PC-9 (cell line): ENCODE measurements around the gene ORC5.
A peak's percentile ranks its signal among the peaks of the same experiment; 100 is the strongest.

Experiments used
- EZH2 ChIP-seq: fragments of 200-600 bp; sonication (generic); IDR thresholded peaks from 2 replicates; pipeline ENCODE4 v1.8.0; 2017; ENCODE audit warnings: antibody characterized with exemption, low read depth
- TF ChIP-seq, protein P1 (sequence below): fragments of 200-600 bp; sonication (generic); conservative IDR thresholded peaks from 2 replicates; pipeline ENCODE4 v1.6.1; 2017; ENCODE audit warnings: mixed run types, antibody characterized with exemption, mild to moderate bottlenecking, moderate library complexity

DNA sequence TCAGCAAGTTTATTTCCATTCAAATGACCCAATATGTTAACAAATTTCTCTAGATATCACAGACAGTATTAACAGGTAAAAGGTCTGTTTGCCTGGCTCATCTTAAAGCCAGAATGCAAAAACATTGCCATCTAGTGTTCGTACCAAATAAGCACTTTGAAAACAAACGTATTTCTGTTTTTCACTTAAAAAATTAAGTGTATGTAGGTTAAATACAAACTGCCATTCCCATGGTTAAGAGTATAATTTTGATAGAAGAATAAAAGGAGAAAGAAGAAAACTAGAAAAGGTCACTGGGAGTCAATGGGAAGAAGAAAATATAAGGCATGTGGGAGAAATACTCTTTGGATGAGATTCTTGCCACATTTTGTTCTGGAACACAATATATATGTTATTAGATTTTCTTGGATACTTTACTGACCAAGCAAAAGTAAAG lies 51.0 kb downstream of the ORC5 start:
- TF ChIP-seq, protein P1, sequence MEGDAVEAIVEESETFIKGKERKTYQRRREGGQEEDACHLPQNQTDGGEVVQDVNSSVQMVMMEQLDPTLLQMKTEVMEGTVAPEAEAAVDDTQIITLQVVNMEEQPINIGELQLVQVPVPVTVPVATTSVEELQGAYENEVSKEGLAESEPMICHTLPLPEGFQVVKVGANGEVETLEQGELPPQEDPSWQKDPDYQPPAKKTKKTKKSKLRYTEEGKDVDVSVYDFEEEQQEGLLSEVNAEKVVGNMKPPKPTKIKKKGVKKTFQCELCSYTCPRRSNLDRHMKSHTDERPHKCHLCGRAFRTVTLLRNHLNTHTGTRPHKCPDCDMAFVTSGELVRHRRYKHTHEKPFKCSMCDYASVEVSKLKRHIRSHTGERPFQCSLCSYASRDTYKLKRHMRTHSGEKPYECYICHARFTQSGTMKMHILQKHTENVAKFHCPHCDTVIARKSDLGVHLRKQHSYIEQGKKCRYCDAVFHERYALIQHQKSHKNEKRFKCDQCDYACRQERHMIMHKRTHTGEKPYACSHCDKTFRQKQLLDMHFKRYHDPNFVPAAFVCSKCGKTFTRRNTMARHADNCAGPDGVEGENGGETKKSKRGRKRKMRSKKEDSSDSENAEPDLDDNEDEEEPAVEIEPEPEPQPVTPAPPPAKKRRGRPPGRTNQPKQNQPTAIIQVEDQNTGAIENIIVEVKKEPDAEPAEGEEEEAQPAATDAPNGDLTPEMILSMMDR = peak; percentile 76
- no peak for TF ChIP-seq EZH2
